Measurements from ENCODE around the gene MYH2.
"Not testable (repeated sequence)": the region's sequence is repeated elsewhere in the genome, so short reads cannot be mapped to it uniquely, and the experiment has no call there.

DNA sequence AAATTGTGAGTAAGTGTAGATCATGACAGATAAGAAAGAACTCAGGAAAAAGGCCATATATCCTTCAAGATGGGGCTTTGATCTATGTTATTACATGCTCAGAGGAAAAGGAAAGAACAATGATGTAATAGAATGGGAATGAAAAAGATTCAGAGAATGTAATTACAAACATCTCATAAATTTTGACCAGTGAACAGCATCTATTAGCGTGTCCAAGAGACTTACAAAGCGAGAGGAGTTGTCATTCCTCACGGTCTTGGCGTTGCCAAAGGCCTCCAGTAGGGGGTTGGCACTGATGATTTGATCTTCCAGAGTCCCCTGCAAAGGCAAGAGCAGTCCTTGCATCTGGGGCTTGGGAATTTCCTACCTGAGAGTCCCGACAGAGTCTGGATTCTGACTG lies 6.0 kb downstream of the MYH2 start:
- TF ChIP-seq, protein P1, sequence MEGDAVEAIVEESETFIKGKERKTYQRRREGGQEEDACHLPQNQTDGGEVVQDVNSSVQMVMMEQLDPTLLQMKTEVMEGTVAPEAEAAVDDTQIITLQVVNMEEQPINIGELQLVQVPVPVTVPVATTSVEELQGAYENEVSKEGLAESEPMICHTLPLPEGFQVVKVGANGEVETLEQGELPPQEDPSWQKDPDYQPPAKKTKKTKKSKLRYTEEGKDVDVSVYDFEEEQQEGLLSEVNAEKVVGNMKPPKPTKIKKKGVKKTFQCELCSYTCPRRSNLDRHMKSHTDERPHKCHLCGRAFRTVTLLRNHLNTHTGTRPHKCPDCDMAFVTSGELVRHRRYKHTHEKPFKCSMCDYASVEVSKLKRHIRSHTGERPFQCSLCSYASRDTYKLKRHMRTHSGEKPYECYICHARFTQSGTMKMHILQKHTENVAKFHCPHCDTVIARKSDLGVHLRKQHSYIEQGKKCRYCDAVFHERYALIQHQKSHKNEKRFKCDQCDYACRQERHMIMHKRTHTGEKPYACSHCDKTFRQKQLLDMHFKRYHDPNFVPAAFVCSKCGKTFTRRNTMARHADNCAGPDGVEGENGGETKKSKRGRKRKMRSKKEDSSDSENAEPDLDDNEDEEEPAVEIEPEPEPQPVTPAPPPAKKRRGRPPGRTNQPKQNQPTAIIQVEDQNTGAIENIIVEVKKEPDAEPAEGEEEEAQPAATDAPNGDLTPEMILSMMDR (IDR thresholded peaks at IDR 0.05), result not testable (repeated sequence)
- not testable (repeated sequence) for TF ChIP-seq POLR2A (IDR thresholded peaks at IDR 0.05)
